NCI-H1694 (cell line): ENCODE measurements around the gene NRXN3.

Experiments used
- DNase-seq: peaks from one replicate; lab custom pipeline; 2025; lab: John Stamatoyannopoulos, UW

NRXN3 gene

GRCh38 chr14:79581912-79582576 lies 1411.9 kb downstream of the NRXN3 start:
- DNase-seq, result no peak

- DNase-seq, result no peak
These were observed 1413.7 kb downstream of the NRXN3 start for GRCh38 chr14:79583738-79584408.

GRCh38 chr14:79584679-79585078 lies 1414.5 kb downstream of the NRXN3 start:
- no peak for DNase-seq

GRCh38 chr14:79585845-79586244 lies 1415.7 kb downstream of the NRXN3 start:
- DNase-seq, result peak; percentile 63

GRCh38 chr14:79586416-79586815 lies 1416.2 kb downstream of the NRXN3 start:
- no peak for DNase-seq

- no peak for DNase-seq
These were observed 1416.9 kb downstream of the NRXN3 start for GRCh38 chr14:79586989-79587598.

- no peak for DNase-seq
These were observed 1417.7 kb downstream of the NRXN3 start for GRCh38 chr14:79587875-79588274.

GRCh38 chr14:79588398-79588797 lies 1418.2 kb downstream of the NRXN3 start:
- DNase-seq, result no peak

GRCh38 chr14:79596551-79596950 lies 1426.4 kb downstream of the NRXN3 start:
- DNase-seq, result no peak

GRCh38 chr14:79597566-79597965 lies 1427.4 kb downstream of the NRXN3 start:
- DNase-seq, result no peak

- DNase-seq, result no peak
These were observed 1428.2 kb downstream of the NRXN3 start for GRCh38 chr14:79598339-79598738.

- no peak for DNase-seq
These were observed 1429.1 kb downstream of the NRXN3 start for GRCh38 chr14:79599239-79599638.

- DNase-seq, result no peak
These were observed 1430.2 kb downstream of the NRXN3 start for GRCh38 chr14:79600406-79600805.

GRCh38 chr14:79601579-79601978 lies 1431.4 kb downstream of the NRXN3 start:
- no peak for DNase-seq

GRCh38 chr14:79602045-79602444 lies 1431.9 kb downstream of the NRXN3 start:
- no peak for DNase-seq

GRCh38 chr14:79602742-79603141 lies 1432.6 kb downstream of the NRXN3 start:
- no peak for DNase-seq

GRCh38 chr14:79605849-79606248 lies 1435.7 kb downstream of the NRXN3 start:
- peak; percentile 91 for DNase-seq

GRCh38 chr14:79608446-79608845 lies 1438.3 kb downstream of the NRXN3 start:
- DNase-seq, result peak; percentile 79

- DNase-seq, result no peak
These were observed 1443.5 kb downstream of the NRXN3 start for GRCh38 chr14:79613625-79614024.

- no peak for DNase-seq
These were observed 1444.3 kb downstream of the NRXN3 start for GRCh38 chr14:79614448-79614847.

GRCh38 chr14:79627058-79627457 lies 1456.9 kb downstream of the NRXN3 start:
- DNase-seq, result no peak

- DNase-seq, result no peak
These were observed 1459.5 kb downstream of the NRXN3 start for GRCh38 chr14:79629411-79630287.
